H1 (cell line): ENCODE data around the gene TEX47. TPM values are rescaled to one million over a fixed set of nuclear protein-coding genes. Genes with fewer than 3 reads are reported as not detected.

Experiments
- CTCF ChIA-PET: fragments of 300-600 bp; sonication (Branson Sonifier 250); formaldehyde crosslinking; loops from one replicate; lab custom pipeline; 2021; ENCODE audit not compliant: partially characterized antibody; lab: Charles Lee
- POLR2A ChIA-PET: fragments of 300-600 bp; sonication (Branson Sonifier 250); formaldehyde crosslinking; loops from one replicate; lab custom pipeline; 2021; ENCODE audit warnings: inconsistent platforms; ENCODE audit not compliant: partially characterized antibody; lab: Charles Lee
- DNase-seq, 2 experiments: peaks; one replicate each; pipeline versions ENCODE4 v3.0.0 to v3.0.0-alpha.2; 2010 to 2022; ENCODE audit warnings: low spot score in 2 of 2, low read depth in 1 of 2, mixed read lengths in 1 of 2
- FAIRE-seq: peaks from 2 replicates; lab custom pipeline; 2011; peaks lifted over from hg19 to GRCh38; lab: Jason Lieb, UNC
- H2AFZ ChIP-seq: 2 replicates; pipeline ENCODE4 v1.8.1; 2012; ENCODE audit warnings: low read length, inconsistent platforms
- H2AK5ac ChIP-seq: 2 replicates; pipeline ENCODE4 v1.6.1; 2013; ENCODE audit warnings: low read depth, low read length
- H2BK120ac ChIP-seq: replicated peaks from 2 replicates; pipeline ENCODE3; 2013; ENCODE audit warnings: low read depth, low read length, inconsistent platforms
- H2BK12ac ChIP-seq: 2 replicates; pipeline ENCODE4 v1.6.1; 2013; ENCODE audit warnings: low read depth, low read length
- H2BK15ac ChIP-seq: 2 replicates; pipeline ENCODE4 v1.6.1; 2013; ENCODE audit warnings: low read length
- H2BK20ac ChIP-seq: 2 replicates; pipeline ENCODE4 v1.6.1; 2013; ENCODE audit warnings: low read length
- H2BK5ac ChIP-seq: 2 replicates; pipeline ENCODE4 v1.6.1; 2013; ENCODE audit warnings: low read depth, low read length
- H3K14ac ChIP-seq: 2 replicates; pipeline ENCODE4 v1.6.1; 2013; ENCODE audit warnings: inconsistent platforms; ENCODE audit not compliant: insufficient read length
- H3K18ac ChIP-seq: 2 replicates; pipeline ENCODE4 v1.6.1; 2013; ENCODE audit warnings: low read length; ENCODE audit errors: extremely low read depth
- H3K23ac ChIP-seq: 2 replicates; pipeline ENCODE4 v1.6.1; 2013; ENCODE audit warnings: inconsistent platforms; ENCODE audit not compliant: insufficient read length
- H3K23me2 ChIP-seq: 2 replicates; pipeline ENCODE4 v1.6.1; 2013; ENCODE audit warnings: low read depth, low read length
- H3K27ac ChIP-seq: 2 replicates; pipeline ENCODE4 v1.6.1; 2011; ENCODE audit warnings: low read depth, low read length, inconsistent platforms
- H3K27me3 ChIP-seq, 4 experiments: replicated peaks in 1 of 4; 1 replicate in 1 of 4; 2 replicates in 3 of 4; pipeline versions ENCODE4 v1.6.1 to v1.8.1; 2011 to 2013; ENCODE audit warnings: low read length in 3 of 4, mild to moderate bottlenecking in 3 of 4, inconsistent platforms in 2 of 4, mixed read lengths in 2 of 4, moderate library complexity in 1 of 4; ENCODE audit not compliant: control insufficient read depth in 3 of 4, insufficient read depth in 3 of 4; ENCODE audit errors: extremely low read depth in 1 of 4
- H3K36me3 ChIP-seq, 4 experiments: 2 replicates each; pipeline versions ENCODE4 v1.6.1 to v1.8.1; 2011 to 2013; ENCODE audit warnings: mild to moderate bottlenecking in 4 of 4, low read length in 3 of 4, moderate library complexity in 2 of 4, control low read depth in 1 of 4, inconsistent platforms in 1 of 4; ENCODE audit not compliant: insufficient read depth in 4 of 4, control insufficient read depth in 2 of 4
- H3K4ac ChIP-seq: replicated peaks from 2 replicates; pipeline ENCODE3; 2013; ENCODE audit warnings: low read length, low read depth, mixed read lengths, inconsistent platforms; ENCODE audit not compliant: insufficient read length
- H3K4me1 ChIP-seq, 4 experiments: replicated peaks in 1 of 4; 1 replicate in 1 of 4; 2 replicates in 3 of 4; pipeline versions ENCODE4 v1.6.1 to v1.8.1; 2011 to 2013; ENCODE audit warnings: low read length in 3 of 4, inconsistent platforms in 2 of 4, mixed read lengths in 1 of 4; ENCODE audit not compliant: insufficient read depth in 4 of 4, control insufficient read depth in 3 of 4
- H3K4me2 ChIP-seq, 2 experiments: 2 replicates each; pipeline versions ENCODE4 v1.6.1 to v1.8.1; 2011 to 2013; ENCODE audit warnings: low read depth in 2 of 2, low read length in 2 of 2, control low read depth in 1 of 2, inconsistent platforms in 1 of 2, mild to moderate bottlenecking in 1 of 2; ENCODE audit not compliant: insufficient read depth in 1 of 2
- H3K4me3 ChIP-seq, 4 experiments: fragments of 200-600, 300-600 bp in 1 of 4; sonication (generic), shearing (Covaris generic), sonication (Bioruptor Twin) in 1 of 4; 2 replicates each; pipeline versions ENCODE4 v1.5.1 to v1.8.1; 2011 to 2016; ENCODE audit warnings: low read length in 4 of 4, low read depth in 3 of 4, control low read depth in 2 of 4, inconsistent platforms in 2 of 4, mild to moderate bottlenecking in 2 of 4, mixed read lengths in 1 of 4, moderate library complexity in 1 of 4; ENCODE audit not compliant: insufficient read depth in 2 of 4; ENCODE audit errors: extremely low read depth in 1 of 4
- H3K56ac ChIP-seq: replicated peaks from 2 replicates; pipeline ENCODE3; 2013; ENCODE audit warnings: low read depth, mild to moderate bottlenecking, mixed read lengths, low read length, inconsistent platforms; ENCODE audit not compliant: insufficient read length
- H3K79me1 ChIP-seq: 2 replicates; pipeline ENCODE4 v1.6.1; 2013; ENCODE audit warnings: low read depth, low read length, control low read depth
- H3K79me2 ChIP-seq, 2 experiments: 2 replicates each; pipeline versions ENCODE4 v1.6.1 to v1.8.1; 2012 to 2013; ENCODE audit warnings: low read length in 2 of 2, mild to moderate bottlenecking in 2 of 2, inconsistent platforms in 1 of 2; ENCODE audit not compliant: insufficient read depth in 2 of 2, control insufficient read depth in 1 of 2
- H3K9ac ChIP-seq, 4 experiments: replicated peaks in 1 of 4; 1 replicate in 1 of 4; 2 replicates in 3 of 4; pipeline versions ENCODE4 v1.6.1 to v1.8.1; 2011 to 2013; ENCODE audit warnings: low read depth in 3 of 4, low read length in 3 of 4, control low read depth in 2 of 4, mild to moderate bottlenecking in 2 of 4, moderate library complexity in 2 of 4, inconsistent platforms in 1 of 4; ENCODE audit errors: extremely low read depth in 1 of 4
- H3K9me3 ChIP-seq, 2 experiments: 2 replicates each; pipeline versions ENCODE4 v1.6.1 to v1.8.1; 2012 to 2013; ENCODE audit warnings: mild to moderate bottlenecking in 2 of 2, moderate library complexity in 2 of 2, control low read depth in 1 of 2, inconsistent platforms in 1 of 2, low read depth in 1 of 2, low read length in 1 of 2, mixed read lengths in 1 of 2; ENCODE audit not compliant: insufficient read depth in 2 of 2
- H4K20me1 ChIP-seq, 2 experiments: replicated peaks in 1 of 2; 2 replicates each; pipeline versions ENCODE3 to v1.8.1; 2011 to 2013; ENCODE audit warnings: inconsistent platforms in 2 of 2, low read length in 2 of 2, mild to moderate bottlenecking in 1 of 2; ENCODE audit not compliant: insufficient read depth in 2 of 2, control insufficient read depth in 1 of 2
- H4K5ac ChIP-seq: 2 replicates; pipeline ENCODE4 v1.6.1; 2013; ENCODE audit warnings: low read length, low read depth, mixed read lengths, inconsistent platforms; ENCODE audit not compliant: insufficient read length
- H4K8ac ChIP-seq: 2 replicates; pipeline ENCODE4 v1.8.0; 2013; ENCODE audit warnings: mild to moderate bottlenecking, moderate library complexity, low read length, inconsistent platforms; ENCODE audit not compliant: insufficient read depth; ENCODE audit errors: extremely low read depth
- H4K91ac ChIP-seq: replicated peaks from 2 replicates; pipeline ENCODE3; 2013; ENCODE audit warnings: low read length, mixed read lengths, inconsistent platforms; ENCODE audit not compliant: insufficient read length
- BCL11A ChIP-seq, 2 experiments: IDR thresholded peaks; one replicate each; pipeline ENCODE4 v1.6.1; 2011; ENCODE audit warnings: low read depth in 2 of 2, low read length in 2 of 2, mild to moderate bottlenecking in 2 of 2
- CBX5 ChIP-seq: fragments of 300-800, 300-1000 bp; sonication (generic); IDR thresholded peaks from 2 replicates; pipeline ENCODE4 v1.7.1; 2016; ENCODE audit warnings: antibody characterized with exemption, low read length, low read depth
- CBX8 ChIP-seq: fragments of 300-800, 300-1000 bp; sonication (generic); IDR thresholded peaks from 2 replicates; pipeline ENCODE4 v1.7.1; 2016; ENCODE audit warnings: low read depth, low read length, borderline replicate concordance
- EGR1 ChIP-seq: IDR thresholded peaks from 2 replicates; pipeline ENCODE4 v1.6.1; 2011; ENCODE audit warnings: low read depth, low read length, borderline replicate concordance
- MAFK ChIP-seq: IDR thresholded peaks from 2 replicates; pipeline ENCODE4 v1.6.1; 2012; ENCODE audit warnings: low read depth, mild to moderate bottlenecking, improper control_type of control experiment, low read length
- SAP30 ChIP-seq: fragments of 300-600 bp; sonication (generic); IDR thresholded peaks from 2 replicates; pipeline ENCODE4 v1.7.1; 2012; ENCODE audit warnings: low read length, moderate library complexity, mild to moderate bottlenecking, inconsistent platforms; ENCODE audit not compliant: insufficient read depth, insufficient replicate concordance
- SP1 ChIP-seq: IDR thresholded peaks from 2 replicates; pipeline ENCODE4 v1.6.1; 2011; ENCODE audit warnings: low read depth, low read length
- SP2 ChIP-seq: IDR thresholded peaks from 2 replicates; pipeline ENCODE4 v1.6.1; 2012; ENCODE audit warnings: mild to moderate bottlenecking, low read length, inconsistent platforms
- SRF ChIP-seq: IDR thresholded peaks from 2 replicates; pipeline ENCODE4 v1.6.1; 2011; ENCODE audit warnings: mild to moderate bottlenecking, low read depth, low read length, moderate library complexity
- polyA plus RNA-seq, 7 experiments: library from polyadenylated mRNA; depleted of rRNA in 3 of 7; stranded (reverse) in 5 of 7; unstranded in 2 of 7; fragments of >200 nt in 5 of 7; fragments of 200-250 nt in 2 of 7; gene quantifications; 1 replicate in 5 of 7; 2 replicates in 1 of 7; 4 replicates in 1 of 7; pipeline versions ENCODE4 v1.2.1 to v1.2.3, GENCODE V29; 2011 to 2013; ENCODE audit warnings: missing spikeins in 2 of 7, mixed read lengths in 2 of 7
- total RNA-seq: library from RNA; stranded (reverse); fragmentation: NEBNext Ultra II Directional; extraction: Animal tissue kit (Norgen Biotek cat#: 25700); gene quantifications from 2 replicates; pipeline ENCODE4 v1.2.1, GENCODE V29; 2021

Gene TEX47
- total and polyA plus RNA-seq, 2 of the 8 experiments (the other 6 are each of a cell fraction or from before 2014, with no cell fraction given): not detected

DNA sequence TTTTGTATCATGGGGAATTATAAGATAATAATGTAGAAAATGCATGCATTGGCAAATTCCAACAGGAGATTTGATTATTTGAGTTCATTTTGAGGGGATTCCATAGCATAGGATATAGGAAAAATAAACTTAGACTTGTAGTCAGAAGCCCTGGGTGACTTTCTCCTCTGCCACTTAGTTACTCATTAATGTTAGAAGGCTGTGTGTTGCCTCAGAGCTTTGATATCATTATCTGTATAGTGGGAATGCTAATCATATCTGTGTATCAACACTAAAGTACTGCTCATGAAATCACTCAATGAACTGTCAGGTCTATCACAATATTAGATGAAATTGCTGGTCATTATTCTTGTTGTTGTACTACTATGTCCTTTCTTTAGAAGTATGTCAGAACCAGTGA lies 23.0 kb upstream of the TEX47 start:
- Histone ChIP-seq H2AK5ac (no peak overlapping the region), H3K18ac (no peak overlapping the region), H4K5ac (no peak overlapping the region), H3K4ac (no peak overlapping the region), H3K23me2 (no peaks in the 10 kb centered on the region), H4K8ac (no peak overlapping the region), H3K79me1 (no peaks in the 10 kb centered on the region), H3K56ac (no peak overlapping the region), H3K4me1 (no peaks in the 10 kb centered on the region), H3K4me2 (no peak overlapping the region), H3K4me3 (no peak overlapping the region), H2BK12ac (no peak overlapping the region), H4K20me1 (no peaks in the 10 kb centered on the region), H3K79me2 (no peaks in the 10 kb centered on the region), H2BK120ac (no peak overlapping the region), H3K27ac (no peak overlapping the region), H3K9me3 (no peaks in the 10 kb centered on the region), H3K36me3 (no peaks in the 10 kb centered on the region), H3K14ac (no peak overlapping the region), H3K9ac (no peak overlapping the region), H3K27me3 (no peaks in the 10 kb centered on the region), H2BK5ac (no peak overlapping the region), H2BK20ac (no peak overlapping the region), H4K91ac (no peak overlapping the region), H2BK15ac (no peak overlapping the region), H3K23ac (no peak overlapping the region), H2AFZ (no peak overlapping the region)
- ChIA-PET POLR2A (interaction anchor here (0.6 kb wide), 1 partner anchor 790 kb away, joined by 4 read pairs; no protein-coding TSS in a partner anchor), CTCF (no interaction called here)
- DNase-seq: no peak
- no peak for FAIRE-seq
- TF ChIP-seq SAP30 (no peak), CBX8 (no peak), BCL11A (IDR thresholded peaks at IDR 0.05; ENCODE audit: low read depth in 2 of 2, low read length in 2 of 2) (no peak), SP1 (no peak), CBX5 (no peak), SRF (no peak), EGR1 (no peak), SP2 (no peak), MAFK (no peak)
